Activated T-cell treated with anti-CD3 and anti-CD28 coated beads, Interleukin-2, amount 50 U/mL, for 72 hours (primary cell): ENCODE measurements around the gene SLK. TPM values are rescaled to one million over a fixed set of nuclear protein-coding genes. Genes with fewer than 3 reads are reported as not detected.

Experiments used
- ATAC-seq, 2 donors: fragments of 150-1000 bp; cut with Tn5 transposase; replicated peaks in 1 of 2; 2 replicates each; pipeline ENCODE4 v1.10.0; 2021; ENCODE audit warnings: moderate library complexity in 2 of 2, mild to moderate bottlenecking in 1 of 2
- DNase-seq, 2 donors: peaks; one replicate each; pipeline ENCODE4 v3.0.0; 2021 to 2022; ENCODE audit warnings: mixed read lengths in 1 of 2
- H3K27ac Mint-ChIP-seq: one replicate; pipeline ENCODE4 v1.8.0; 2022; ENCODE audit warnings: mild to moderate bottlenecking, moderate library complexity, mixed read lengths
- H3K27me3 Mint-ChIP-seq: one replicate; pipeline ENCODE4 v1.8.0; 2022; ENCODE audit warnings: low read depth, mixed read lengths
- H3K36me3 Mint-ChIP-seq, 2 donors: one replicate each; pipeline ENCODE4 v1.8.0; 2022; ENCODE audit warnings: mixed read lengths in 2 of 2, mild to moderate bottlenecking in 1 of 2; ENCODE audit not compliant: insufficient read depth in 2 of 2
- H3K4me1 Mint-ChIP-seq: one replicate; pipeline ENCODE4 v1.8.0; 2022; ENCODE audit warnings: low read depth, mixed read lengths
- H3K4me3 Mint-ChIP-seq, 2 donors: one replicate each; pipeline ENCODE4 v1.8.0; 2022; ENCODE audit warnings: mild to moderate bottlenecking in 2 of 2, mixed read lengths in 2 of 2, moderate library complexity in 2 of 2
- H3K9me3 Mint-ChIP-seq, 2 donors: one replicate each; pipeline ENCODE4 v1.8.0; 2022; ENCODE audit warnings: mixed read lengths in 2 of 2
- total RNA-seq, 2 donors: library from RNA; stranded (reverse); gene quantifications; one replicate each; pipeline ENCODE4 v1.2.3, GENCODE V29; 2022

The SLK gene
- total RNA-seq, 2 donors from 2014 or later: 22.5 to 25.1 TPM

DNA sequence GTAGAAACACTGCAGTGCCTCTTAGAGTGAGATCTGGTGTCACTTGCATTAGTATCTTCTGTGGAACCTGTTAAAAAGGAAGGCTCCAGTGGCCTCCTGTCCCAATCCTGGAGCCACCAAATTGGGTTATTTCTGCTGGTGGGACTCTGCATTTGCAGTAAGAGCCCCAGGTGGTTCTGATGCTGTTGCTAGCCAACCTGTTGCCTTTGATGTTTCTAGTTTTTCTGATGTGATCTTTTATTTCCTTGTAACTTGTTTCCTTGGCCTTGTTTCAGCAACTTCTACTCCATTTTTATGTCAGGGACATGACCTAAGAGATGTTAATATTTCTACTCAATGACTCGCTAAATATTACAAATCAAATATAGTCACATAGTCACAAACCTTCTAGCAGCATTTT is 36.5 kb upstream of the SLK start:
- no peak overlapping the region for H3K27ac Mint-ChIP-seq
- no peaks in the 10 kb centered on the region for H3K27me3 Mint-ChIP-seq
- no peaks in the 10 kb centered on the region for H3K9me3 Mint-ChIP-seq
- ATAC-seq: no peak
- no peaks in the 10 kb centered on the region for H3K4me1 Mint-ChIP-seq
- no peak overlapping the region for H3K4me3 Mint-ChIP-seq
- no peaks in the 10 kb centered on the region for H3K36me3 Mint-ChIP-seq
- no peak for DNase-seq

DNA sequence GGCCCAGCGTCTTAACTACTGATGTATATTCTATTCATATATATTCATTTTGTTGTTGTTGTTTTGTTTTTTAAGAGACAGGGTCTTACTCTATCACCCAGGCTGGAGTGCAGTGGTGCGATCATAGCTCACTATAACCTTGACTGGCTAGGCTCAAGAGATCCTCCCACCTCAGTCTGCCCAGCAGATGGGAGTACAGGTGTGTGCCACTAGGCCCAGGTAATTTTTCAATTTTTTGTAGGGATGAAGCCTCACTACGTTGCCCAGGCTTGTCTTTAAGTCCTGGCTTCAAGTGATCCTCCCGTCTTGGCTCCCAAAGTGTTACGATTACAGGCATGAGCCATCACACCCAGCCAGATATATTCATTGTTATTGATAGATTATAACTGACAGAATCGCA is 36.1 kb upstream of the SLK start:
- Mint-ChIP-seq H3K27me3 (no peaks in the 10 kb centered on the region), H3K27ac (no peak overlapping the region), H3K9me3 (no peaks in the 10 kb centered on the region), H3K4me3 (no peak overlapping the region), H3K4me1 (no peaks in the 10 kb centered on the region), H3K36me3 (no peaks in the 10 kb centered on the region)
- ATAC-seq (no peak), DNase-seq (no peak)

GRCh38 chr10:103931603-103932002 is 35.3 kb upstream of the SLK start:
- Mint-ChIP-seq H3K27me3 (no peaks in the 10 kb centered on the region), H3K27ac (no peak overlapping the region), H3K36me3 (no peaks in the 10 kb centered on the region), H3K9me3 (no peaks in the 10 kb centered on the region), H3K4me1 (no peaks in the 10 kb centered on the region), H3K4me3 (no peak overlapping the region)
- ATAC-seq: no peak
- DNase-seq: no peak

DNA sequence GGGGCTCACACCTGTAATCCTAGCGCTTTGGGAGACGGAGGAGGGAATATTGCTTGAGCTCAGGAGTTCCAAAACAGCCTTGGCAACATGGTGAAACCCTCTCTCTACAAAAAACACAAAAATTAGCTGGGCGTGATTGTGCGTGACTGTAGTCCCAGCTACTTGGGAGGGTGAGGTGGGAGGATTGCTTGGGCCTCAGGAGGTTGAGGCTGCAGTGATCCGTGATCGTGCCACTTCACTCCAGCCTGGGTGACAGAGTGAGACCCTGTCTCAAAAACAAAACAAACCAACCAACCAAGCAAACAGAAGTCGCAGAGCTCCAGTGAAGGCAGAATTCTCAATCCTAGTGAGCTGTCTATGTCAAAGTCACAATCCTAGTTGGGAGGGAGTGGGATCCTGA is 34.7 kb upstream of the SLK start:
- Mint-ChIP-seq H3K4me1 (no peaks in the 10 kb centered on the region), H3K27ac (no peak overlapping the region), H3K9me3 (no peaks in the 10 kb centered on the region)

GRCh38 chr10:103932971-103933370 is 34.0 kb upstream of the SLK start:
- H3K4me1 Mint-ChIP-seq: no peaks in the 10 kb centered on the region
- no peak overlapping the region for H3K4me3 Mint-ChIP-seq
- no peaks in the 10 kb centered on the region for H3K36me3 Mint-ChIP-seq
- H3K27me3 Mint-ChIP-seq: no peaks in the 10 kb centered on the region
- ATAC-seq (no peak), DNase-seq (no peak)
- no peak overlapping the region for H3K27ac Mint-ChIP-seq
- no peaks in the 10 kb centered on the region for H3K9me3 Mint-ChIP-seq

More for the DNA sequence above, 34.7 kb upstream of the SLK start:
- H3K36me3 Mint-ChIP-seq: no peaks in the 10 kb centered on the region
- H3K4me3 Mint-ChIP-seq: no peak overlapping the region
- ATAC-seq (no peak), DNase-seq (no peak)
- H3K27me3 Mint-ChIP-seq: no peaks in the 10 kb centered on the region

DNA sequence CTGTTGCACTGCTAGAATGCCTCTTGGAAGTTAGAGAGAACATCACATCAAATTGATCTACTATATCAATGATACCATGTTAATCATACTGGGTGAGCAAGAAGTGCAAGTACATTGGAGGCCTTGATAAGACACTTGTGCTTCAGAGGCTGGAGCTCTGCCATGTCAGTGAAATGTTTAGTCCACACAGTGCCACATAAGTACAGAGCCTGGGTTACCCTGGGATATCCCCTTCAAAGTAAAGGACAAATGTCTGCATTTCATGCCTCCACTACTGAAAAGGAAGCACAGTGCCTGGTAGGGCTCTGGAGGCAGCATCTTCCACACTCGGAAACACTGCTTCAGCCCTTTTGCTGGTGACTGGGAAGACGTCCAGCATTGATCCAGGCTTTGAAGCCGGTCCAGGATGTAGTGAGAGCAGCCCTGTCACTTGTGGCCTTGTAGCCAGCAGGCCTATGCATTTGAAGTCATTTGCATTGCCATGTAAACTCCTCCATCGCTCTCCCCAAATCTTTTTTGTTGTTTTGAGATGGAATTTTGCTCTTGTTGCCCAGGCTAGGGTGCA is 33.3 kb upstream of the SLK start:
- DNase-seq (no peak), ATAC-seq (no peak)
- no peaks in the 10 kb centered on the region for H3K4me1 Mint-ChIP-seq
- no peaks in the 10 kb centered on the region for H3K9me3 Mint-ChIP-seq
- no peaks in the 10 kb centered on the region for H3K36me3 Mint-ChIP-seq
- no peaks in the 10 kb centered on the region for H3K27me3 Mint-ChIP-seq
- no peak overlapping the region for H3K27ac Mint-ChIP-seq
- no peak overlapping the region for H3K4me3 Mint-ChIP-seq

GRCh38 chr10:103934308-103934707 is 32.6 kb upstream of the SLK start:
- no peaks in the 10 kb centered on the region for H3K27me3 Mint-ChIP-seq
- ATAC-seq (no peak), DNase-seq (no peak)
- H3K4me3 Mint-ChIP-seq: no peak overlapping the region
- H3K27ac Mint-ChIP-seq: no peak overlapping the region
- no peaks in the 10 kb centered on the region for H3K9me3 Mint-ChIP-seq
- no peaks in the 10 kb centered on the region for H3K36me3 Mint-ChIP-seq
- no peaks in the 10 kb centered on the region for H3K4me1 Mint-ChIP-seq

GRCh38 chr10:103936022-103936421 is 30.9 kb upstream of the SLK start:
- no peak overlapping the region for H3K4me3 Mint-ChIP-seq
- H3K27ac Mint-ChIP-seq: no peak overlapping the region
- no peak for DNase-seq
- H3K4me1 Mint-ChIP-seq: no peaks in the 10 kb centered on the region
- no peak for ATAC-seq
- no peaks in the 10 kb centered on the region for H3K27me3 Mint-ChIP-seq
- H3K9me3 Mint-ChIP-seq: no peaks in the 10 kb centered on the region
- H3K36me3 Mint-ChIP-seq: no peaks in the 10 kb centered on the region

- no peaks in the 10 kb centered on the region for H3K9me3 Mint-ChIP-seq
- no peaks in the 10 kb centered on the region for H3K4me1 Mint-ChIP-seq
- H3K36me3 Mint-ChIP-seq: no peaks in the 10 kb centered on the region
- no peak overlapping the region for H3K27ac Mint-ChIP-seq
- no peaks in the 10 kb centered on the region for H3K27me3 Mint-ChIP-seq
- no peak for ATAC-seq
- H3K4me3 Mint-ChIP-seq: no peak overlapping the region
- no peak for DNase-seq
These were observed 27.4 kb upstream of the SLK start for GRCh38 chr10:103939522-103939921.

- ATAC-seq (no peak), DNase-seq (no peak)
- H3K27ac Mint-ChIP-seq: no peak overlapping the region
- no peaks in the 10 kb centered on the region for H3K9me3 Mint-ChIP-seq
- no peak overlapping the region for H3K4me3 Mint-ChIP-seq
- no peaks in the 10 kb centered on the region for H3K36me3 Mint-ChIP-seq
- H3K4me1 Mint-ChIP-seq: no peaks in the 10 kb centered on the region
- no peaks in the 10 kb centered on the region for H3K27me3 Mint-ChIP-seq
These were observed 25.1 kb upstream of the SLK start for GRCh38 chr10:103941801-103942200.

- no peaks in the 10 kb centered on the region for H3K27me3 Mint-ChIP-seq
- ATAC-seq: no peak
- H3K27ac Mint-ChIP-seq: no peak overlapping the region
- H3K36me3 Mint-ChIP-seq: no peaks in the 10 kb centered on the region
- no peaks in the 10 kb centered on the region for H3K9me3 Mint-ChIP-seq
- peaks cover 10% of the 10 kb centered on the region for H3K4me1 Mint-ChIP-seq
- H3K4me3 Mint-ChIP-seq: no peak overlapping the region
- no peak for DNase-seq
These were observed 24.1 kb upstream of the SLK start for GRCh38 chr10:103942866-103943265.

- Mint-ChIP-seq H3K27ac (no peak overlapping the region), H3K4me1 (peaks cover 13% of the 10 kb centered on the region), H3K9me3 (no peaks in the 10 kb centered on the region), H3K27me3 (no peaks in the 10 kb centered on the region), H3K4me3 (peak overlapping the region in 1 of 2 donors; percentile 14), H3K36me3 (no peaks in the 10 kb centered on the region)
- DNase-seq (no peak), ATAC-seq (no peak)
These were observed 19.0 kb upstream of the SLK start for GRCh38 chr10:103947799-103948516.

GRCh38 chr10:103949728-103950127 is 17.2 kb upstream of the SLK start:
- no peak for DNase-seq

GRCh38 chr10:103951183-103951582 is 15.8 kb upstream of the SLK start:
- DNase-seq (no peak), ATAC-seq (no peak)
- no peaks in the 10 kb centered on the region for H3K36me3 Mint-ChIP-seq
- peaks cover 13% of the 10 kb centered on the region for H3K4me1 Mint-ChIP-seq
- peaks cover 0 to 1% of the 10 kb centered on the region in 2 donors for H3K9me3 Mint-ChIP-seq
- H3K27ac Mint-ChIP-seq: no peak overlapping the region
- H3K4me3 Mint-ChIP-seq: no peak overlapping the region
- no peaks in the 10 kb centered on the region for H3K27me3 Mint-ChIP-seq

More at GRCh38 chr10:103949728-103950127, 17.2 kb upstream of the SLK start:
- no peaks in the 10 kb centered on the region for H3K36me3 Mint-ChIP-seq
- H3K27me3 Mint-ChIP-seq: no peaks in the 10 kb centered on the region
- no peak overlapping the region for H3K4me3 Mint-ChIP-seq
- no peak overlapping the region for H3K27ac Mint-ChIP-seq
- H3K4me1 Mint-ChIP-seq: peaks cover 13% of the 10 kb centered on the region
- peaks cover 0 to 1% of the 10 kb centered on the region in 2 donors for H3K9me3 Mint-ChIP-seq
- no peak for ATAC-seq
